Smooth muscle cell (in vitro differentiated cells): ENCODE data around the gene TENM4. TPM values are rescaled to one million over a fixed set of nuclear protein-coding genes. Genes with fewer than 3 reads are reported as not detected.

ENCODE experiments used
- DNase-seq: peaks from one replicate; lab custom pipeline; 2025; ENCODE audit not compliant: unreplicated experiment; lab: John Stamatoyannopoulos, UW
- H2AFZ ChIP-seq: fragments of 200-600 bp; sonication (generic); 2 replicates; pipeline ENCODE4 v1.6.0; 2016; ENCODE audit warnings: antibody characterized with exemption, low read depth, mild to moderate bottlenecking
- H3F3A ChIP-seq: fragments of 200-600 bp; sonication (generic); 2 replicates; pipeline ENCODE4 v1.6.0; 2017; ENCODE audit warnings: antibody characterized with exemption, low read depth
- H3K27ac ChIP-seq: fragments of 200-600 bp; sonication (generic); 2 replicates; pipeline ENCODE4 v1.5.1; 2016; ENCODE audit warnings: low read depth, mild to moderate bottlenecking
- H3K27me3 ChIP-seq: fragments of 200-600 bp; sonication (generic); 2 replicates; pipeline ENCODE4 v1.6.1; 2016; ENCODE audit warnings: low read depth, mild to moderate bottlenecking
- H3K36me3 ChIP-seq: fragments of 200-600 bp; sonication (generic); 2 replicates; pipeline ENCODE4 v1.5.1; 2016; ENCODE audit warnings: low read depth
- H3K4me1 ChIP-seq: fragments of 200-600 bp; sonication (generic); 2 replicates; pipeline ENCODE4 v1.5.1; 2016; ENCODE audit warnings: low read depth
- H3K4me2 ChIP-seq: fragments of 200-600 bp; sonication (generic); 2 replicates; pipeline ENCODE4 v1.6.0; 2016; ENCODE audit warnings: mild to moderate bottlenecking
- H3K4me3 ChIP-seq: fragments of 200-600 bp; sonication (generic); 2 replicates; pipeline ENCODE4 v1.5.1; 2016; ENCODE audit warnings: mild to moderate bottlenecking
- H3K79me2 ChIP-seq: fragments of 200-600 bp; sonication (generic); 2 replicates; pipeline ENCODE4 v1.6.0; 2016; ENCODE audit warnings: low read depth, mild to moderate bottlenecking
- H3K9ac ChIP-seq: fragments of 200-600 bp; sonication (generic); 2 replicates; pipeline ENCODE4 v1.6.0; 2016; ENCODE audit warnings: low read depth
- H3K9me3 ChIP-seq: fragments of 200-600 bp; sonication (generic); replicated peaks from 2 replicates; pipeline ENCODE4 v1.5.1; 2016; ENCODE audit warnings: low read depth
- H4K20me1 ChIP-seq: fragments of 200-600 bp; sonication (generic); 2 replicates; pipeline ENCODE4 v1.6.0; 2016; ENCODE audit warnings: low read depth
- WGBS: methylation state at CpG from one replicate; pipeline ENCODE4 v1.1.7; 2016; ENCODE audit warnings: low lambda C conversion rate; 5-methylcytosine and 5-hydroxymethylcytosine counted together
- polyA plus RNA-seq: library from polyadenylated mRNA; unstranded; fragments of >200 nt; fragmentation: Nextera tagmentation; extraction: Ambion mirVana; gene quantifications from 2 replicates; pipeline ENCODE4 v1.2.1, GENCODE V29; 2016
- total RNA-seq: library from RNA; depleted of rRNA; stranded (reverse); fragments of >200 nt; gene quantifications from 2 replicates; pipeline ENCODE4 v1.2.3, GENCODE V29; 2014
- TF ChIP-seq, protein P1 (sequence below): fragments of 200-600 bp; sonication (generic); IDR thresholded peaks from 2 replicates; pipeline ENCODE4 v1.5.1; 2017; ENCODE audit warnings: borderline replicate concordance, mild to moderate bottlenecking, antibody characterized with exemption; ENCODE audit not compliant: insufficient read depth, poor library complexity, severe bottlenecking

Gene TENM4
- total and polyA plus RNA-seq, 2 experiments from 2014 or later = 31.6 to 38.2 TPM

DNA sequence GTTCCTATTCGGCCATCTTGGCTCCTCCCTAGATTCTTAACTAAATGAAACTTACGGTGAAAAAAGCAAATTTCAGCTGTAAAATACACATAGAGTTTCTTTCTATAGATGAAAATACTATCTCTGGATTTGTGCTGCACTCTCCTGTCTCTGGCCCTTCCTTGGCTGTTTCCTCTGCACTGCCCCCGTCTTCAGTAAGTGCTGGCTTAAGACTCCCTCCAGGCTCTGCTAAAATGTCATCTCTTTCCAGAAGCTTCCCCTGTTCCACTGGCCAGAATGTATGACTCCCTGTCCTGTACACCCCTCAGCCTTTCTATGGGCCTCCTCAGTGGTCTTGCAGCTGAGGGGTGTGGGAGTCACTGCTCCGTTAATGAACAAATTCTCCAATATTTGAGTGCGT, 757.1 kb downstream of the TENM4 start:
- Histone ChIP-seq H3K79me2 (no peaks in the 10 kb centered on the region), H3F3A (no peaks in the 10 kb centered on the region), H3K4me1 (no peaks in the 10 kb centered on the region), H3K27ac (no peak overlapping the region), H3K4me2 (no peak overlapping the region), H3K9me3 (no peaks in the 10 kb centered on the region), H2AFZ (no peak overlapping the region), H3K36me3 (peaks cover 3% of the 10 kb centered on the region), H3K27me3 (no peaks in the 10 kb centered on the region), H4K20me1 (no peaks in the 10 kb centered on the region), H3K9ac (no peak overlapping the region), H3K4me3 (no peak overlapping the region)
- TF ChIP-seq, protein P1, sequence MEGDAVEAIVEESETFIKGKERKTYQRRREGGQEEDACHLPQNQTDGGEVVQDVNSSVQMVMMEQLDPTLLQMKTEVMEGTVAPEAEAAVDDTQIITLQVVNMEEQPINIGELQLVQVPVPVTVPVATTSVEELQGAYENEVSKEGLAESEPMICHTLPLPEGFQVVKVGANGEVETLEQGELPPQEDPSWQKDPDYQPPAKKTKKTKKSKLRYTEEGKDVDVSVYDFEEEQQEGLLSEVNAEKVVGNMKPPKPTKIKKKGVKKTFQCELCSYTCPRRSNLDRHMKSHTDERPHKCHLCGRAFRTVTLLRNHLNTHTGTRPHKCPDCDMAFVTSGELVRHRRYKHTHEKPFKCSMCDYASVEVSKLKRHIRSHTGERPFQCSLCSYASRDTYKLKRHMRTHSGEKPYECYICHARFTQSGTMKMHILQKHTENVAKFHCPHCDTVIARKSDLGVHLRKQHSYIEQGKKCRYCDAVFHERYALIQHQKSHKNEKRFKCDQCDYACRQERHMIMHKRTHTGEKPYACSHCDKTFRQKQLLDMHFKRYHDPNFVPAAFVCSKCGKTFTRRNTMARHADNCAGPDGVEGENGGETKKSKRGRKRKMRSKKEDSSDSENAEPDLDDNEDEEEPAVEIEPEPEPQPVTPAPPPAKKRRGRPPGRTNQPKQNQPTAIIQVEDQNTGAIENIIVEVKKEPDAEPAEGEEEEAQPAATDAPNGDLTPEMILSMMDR = no peak
- WGBS = 79% methylated on average over 5 of the region's 5 CpGs
- no peak for DNase-seq

DNA sequence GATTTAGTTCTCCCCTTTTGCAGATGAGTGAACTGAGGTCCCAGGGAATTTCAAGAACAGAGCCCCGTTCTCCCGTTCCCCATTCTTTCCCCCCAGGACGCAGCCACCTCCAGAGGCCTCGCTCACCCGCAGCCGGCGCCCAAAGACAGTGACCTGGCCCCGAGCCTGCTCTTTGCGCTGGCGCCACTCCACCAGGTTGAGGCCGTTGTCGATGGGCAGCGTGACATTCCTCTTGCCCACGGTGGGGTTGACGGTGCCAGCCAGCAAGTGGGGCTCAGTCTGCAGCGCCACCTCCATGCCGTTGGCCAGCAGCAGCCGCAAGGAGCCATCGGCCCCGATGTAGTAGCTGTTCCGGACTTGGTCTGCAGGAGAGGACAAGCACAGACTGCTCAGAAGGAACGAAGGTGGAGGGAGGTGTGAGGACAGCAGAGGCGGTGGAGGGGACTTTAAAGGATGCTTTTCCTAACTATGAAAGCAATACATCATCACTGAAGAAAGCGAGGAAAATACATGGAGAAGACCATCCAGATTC, 764.7 kb downstream of the TENM4 start:
- Histone ChIP-seq H3K4me1 (no peaks in the 10 kb centered on the region), H3K9ac (no peak overlapping the region), H3K27me3 (no peaks in the 10 kb centered on the region), H3F3A (no peaks in the 10 kb centered on the region), H3K9me3 (no peaks in the 10 kb centered on the region), H3K27ac (no peak overlapping the region), H2AFZ (no peak overlapping the region), H3K36me3 (no peaks in the 10 kb centered on the region), H3K79me2 (no peaks in the 10 kb centered on the region), H3K4me2 (no peak overlapping the region), H4K20me1 (no peaks in the 10 kb centered on the region), H3K4me3 (no peak overlapping the region)
- 90% methylated on average over 24 of the region's 24 CpGs for WGBS
- DNase-seq = no peak
- TF ChIP-seq, protein P1 = no peak

DNA sequence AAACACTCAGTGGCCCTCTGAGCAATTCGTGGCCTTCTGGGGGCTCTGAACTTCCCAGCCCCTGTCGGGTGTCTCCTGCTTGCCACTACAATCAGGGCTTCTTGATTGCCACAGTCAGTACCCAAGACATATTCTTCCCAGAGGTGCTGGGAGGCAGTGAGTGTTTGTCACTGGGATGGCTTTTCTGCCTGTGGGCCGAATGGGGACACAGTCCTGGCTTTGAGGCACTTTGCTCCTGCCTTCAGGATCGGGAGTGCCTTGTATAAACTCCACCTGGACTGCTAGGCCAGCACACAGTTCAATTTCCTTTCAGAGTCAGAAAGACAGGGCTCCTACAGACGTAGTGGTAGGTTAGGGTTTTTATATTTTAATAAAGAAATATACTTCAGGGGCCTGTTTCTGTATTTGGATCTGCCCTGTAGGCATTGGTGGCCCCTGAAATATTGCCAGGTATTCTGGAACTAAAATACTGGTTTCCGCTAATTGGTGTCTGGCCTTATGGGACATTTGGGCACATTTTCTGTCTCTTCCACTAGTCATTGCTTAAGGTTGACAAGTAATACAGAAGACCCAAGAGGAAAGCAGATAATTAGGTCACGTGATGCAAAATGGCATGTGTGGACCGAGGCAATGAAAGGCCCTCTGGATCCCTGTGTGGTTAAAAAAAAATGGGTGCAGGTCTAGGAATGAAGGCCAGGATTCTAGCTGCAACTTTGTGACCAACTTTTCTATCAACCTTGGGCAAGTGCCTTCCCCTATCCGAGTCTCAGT, 767.8 kb downstream of the TENM4 start:
- no peaks in the 10 kb centered on the region for H3K27me3 ChIP-seq
- no peak overlapping the region for H3K9ac ChIP-seq
- no peaks in the 10 kb centered on the region for H3K9me3 ChIP-seq
- no peak overlapping the region for H2AFZ ChIP-seq
- no peaks in the 10 kb centered on the region for H3K4me1 ChIP-seq
- no peak overlapping the region for H3K4me2 ChIP-seq
- WGBS = 95% methylated on average over 9 of the region's 9 CpGs
- no peak overlapping the region for H3K4me3 ChIP-seq
- TF ChIP-seq, protein P1 = no peak
- H4K20me1 ChIP-seq = no peaks in the 10 kb centered on the region
- no peak for DNase-seq
- no peaks in the 10 kb centered on the region for H3F3A ChIP-seq
- H3K36me3 ChIP-seq = no peaks in the 10 kb centered on the region
- no peaks in the 10 kb centered on the region for H3K79me2 ChIP-seq
- H3K27ac ChIP-seq = no peak overlapping the region

DNA sequence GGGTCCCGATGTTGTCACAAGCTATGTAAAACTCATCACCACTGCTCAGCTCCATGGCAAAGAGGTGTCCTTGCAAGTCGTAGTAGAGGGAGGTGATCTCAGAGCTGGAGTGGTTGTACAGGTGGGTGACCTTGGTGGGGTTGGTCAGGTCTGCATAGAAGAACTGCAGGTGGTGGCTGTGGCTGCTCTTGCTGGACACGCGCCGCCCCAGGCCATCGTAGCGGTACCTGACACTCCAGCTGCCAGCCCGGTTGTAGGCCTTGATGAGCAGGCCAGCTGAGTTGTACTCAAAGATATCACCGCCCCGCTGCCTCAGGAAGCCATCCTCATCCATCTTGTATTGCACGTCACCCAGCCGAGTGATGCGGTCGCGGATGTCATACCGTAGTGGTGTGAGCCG, 771.6 kb downstream of the TENM4 start:
- Histone ChIP-seq H3K9me3 (no peaks in the 10 kb centered on the region), H3F3A (no peaks in the 10 kb centered on the region), H4K20me1 (no peaks in the 10 kb centered on the region), H2AFZ (no peak overlapping the region), H3K4me2 (no peak overlapping the region), H3K36me3 (no peaks in the 10 kb centered on the region), H3K4me3 (no peak overlapping the region), H3K27ac (no peak overlapping the region), H3K9ac (no peak overlapping the region), H3K79me2 (no peaks in the 10 kb centered on the region), H3K4me1 (no peaks in the 10 kb centered on the region), H3K27me3 (no peaks in the 10 kb centered on the region)
- no peak for DNase-seq
- 98% methylated on average over 12 of the region's 17 CpGs for WGBS
- TF ChIP-seq, protein P1 = no peak
